ENCODE results near the gene EPB41L1.

DNA sequence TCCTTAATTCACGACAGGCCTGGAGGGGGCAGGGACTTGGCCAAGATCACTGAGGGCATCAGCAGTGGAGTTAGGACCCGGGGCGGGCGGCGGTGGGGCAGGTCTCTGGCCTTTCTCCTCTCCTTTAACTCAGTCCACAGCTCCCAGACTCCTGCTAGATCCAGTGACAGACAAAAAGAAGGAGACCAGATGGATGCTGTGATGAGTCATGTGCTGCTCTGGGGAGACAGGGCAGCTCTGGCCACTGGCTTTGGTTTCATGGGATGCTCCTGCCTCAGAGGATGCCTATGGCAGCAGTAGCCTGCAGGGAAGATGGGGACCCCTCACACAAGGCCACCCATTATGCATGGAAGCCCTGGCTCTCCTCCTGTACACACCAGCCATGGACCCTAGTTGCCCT lies 20.5 kb downstream of the EPB41L1 start:
- TF ChIP-seq, protein P1, sequence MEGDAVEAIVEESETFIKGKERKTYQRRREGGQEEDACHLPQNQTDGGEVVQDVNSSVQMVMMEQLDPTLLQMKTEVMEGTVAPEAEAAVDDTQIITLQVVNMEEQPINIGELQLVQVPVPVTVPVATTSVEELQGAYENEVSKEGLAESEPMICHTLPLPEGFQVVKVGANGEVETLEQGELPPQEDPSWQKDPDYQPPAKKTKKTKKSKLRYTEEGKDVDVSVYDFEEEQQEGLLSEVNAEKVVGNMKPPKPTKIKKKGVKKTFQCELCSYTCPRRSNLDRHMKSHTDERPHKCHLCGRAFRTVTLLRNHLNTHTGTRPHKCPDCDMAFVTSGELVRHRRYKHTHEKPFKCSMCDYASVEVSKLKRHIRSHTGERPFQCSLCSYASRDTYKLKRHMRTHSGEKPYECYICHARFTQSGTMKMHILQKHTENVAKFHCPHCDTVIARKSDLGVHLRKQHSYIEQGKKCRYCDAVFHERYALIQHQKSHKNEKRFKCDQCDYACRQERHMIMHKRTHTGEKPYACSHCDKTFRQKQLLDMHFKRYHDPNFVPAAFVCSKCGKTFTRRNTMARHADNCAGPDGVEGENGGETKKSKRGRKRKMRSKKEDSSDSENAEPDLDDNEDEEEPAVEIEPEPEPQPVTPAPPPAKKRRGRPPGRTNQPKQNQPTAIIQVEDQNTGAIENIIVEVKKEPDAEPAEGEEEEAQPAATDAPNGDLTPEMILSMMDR (IDR thresholded peaks at IDR 0.05) = no peak
- no peak for TF ChIP-seq POLR2A (IDR thresholded peaks at IDR 0.05)

Data from body of pancreas (tissue), 4 donors.